ENCODE results near the gene ZDHHC7. TPM values are rescaled to one million over a fixed set of nuclear protein-coding genes. Genes with fewer than 3 reads are reported as not detected.

ZDHHC7 gene
- total and polyA plus RNA-seq, 9 of the 15 experiments (the other 6 are each of a cell fraction or from before 2014, with no cell fraction given) = 1.7 to 49.7 (median 37.4) TPM

DNA sequence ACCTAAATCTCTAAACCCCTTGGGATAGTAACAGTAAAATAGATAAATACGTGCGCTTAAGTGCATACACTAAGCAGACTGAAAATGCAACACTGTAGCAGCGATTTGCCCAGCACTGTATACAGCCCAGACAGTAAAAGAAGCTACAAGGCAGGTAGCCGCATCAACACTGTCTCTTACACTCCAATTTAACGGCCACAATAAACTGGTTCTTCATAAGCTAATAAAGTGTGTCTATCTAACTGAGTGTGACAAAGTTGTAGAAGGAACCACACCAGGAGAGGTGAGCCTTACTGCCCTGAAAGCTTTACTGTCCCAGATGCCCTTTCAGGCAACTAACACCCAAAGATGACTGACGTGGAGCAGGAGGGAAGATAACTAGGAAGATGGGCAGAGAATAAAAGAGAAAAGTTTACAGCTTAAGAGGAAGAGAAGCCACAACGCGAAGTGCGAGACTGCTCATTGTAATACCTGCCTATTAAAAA is 847 bp downstream of the ZDHHC7 start (continued):
- TF ChIP-seq PBX2 (CRISPR knock-in tag; IDR thresholded peaks at IDR 0.05; ENCODE audit: low read depth) (no peak), PBX2 (tag; conservative IDR thresholded peaks at IDR 0.05; ENCODE audit: low read depth) (0 out of 2 replicates have a peak, but pooled peaks have one; percentile 17), CEBPG (CRISPR knock-in tag; IDR thresholded peaks at IDR 0.05) (no peak), CEBPG (tag; conservative IDR thresholded peaks at IDR 0.05 in 1 of 2, IDR thresholded peaks at IDR 0.05 in 1 of 2) (no peak)
- TF ChIP-seq, protein P1, sequence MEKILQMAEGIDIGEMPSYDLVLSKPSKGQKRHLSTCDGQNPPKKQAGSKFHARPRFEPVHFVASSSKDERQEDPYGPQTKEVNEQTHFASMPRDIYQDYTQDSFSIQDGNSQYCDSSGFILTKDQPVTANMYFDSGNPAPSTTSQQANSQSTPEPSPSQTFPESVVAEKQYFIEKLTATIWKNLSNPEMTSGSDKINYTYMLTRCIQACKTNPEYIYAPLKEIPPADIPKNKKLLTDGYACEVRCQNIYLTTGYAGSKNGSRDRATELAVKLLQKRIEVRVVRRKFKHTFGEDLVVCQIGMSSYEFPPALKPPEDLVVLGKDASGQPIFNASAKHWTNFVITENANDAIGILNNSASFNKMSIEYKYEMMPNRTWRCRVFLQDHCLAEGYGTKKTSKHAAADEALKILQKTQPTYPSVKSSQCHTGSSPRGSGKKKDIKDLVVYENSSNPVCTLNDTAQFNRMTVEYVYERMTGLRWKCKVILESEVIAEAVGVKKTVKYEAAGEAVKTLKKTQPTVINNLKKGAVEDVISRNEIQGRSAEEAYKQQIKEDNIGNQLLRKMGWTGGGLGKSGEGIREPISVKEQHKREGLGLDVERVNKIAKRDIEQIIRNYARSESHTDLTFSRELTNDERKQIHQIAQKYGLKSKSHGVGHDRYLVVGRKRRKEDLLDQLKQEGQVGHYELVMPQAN (IDR thresholded peaks at IDR 0.05; ENCODE audit: borderline replicate concordance) = no peak

DNA sequence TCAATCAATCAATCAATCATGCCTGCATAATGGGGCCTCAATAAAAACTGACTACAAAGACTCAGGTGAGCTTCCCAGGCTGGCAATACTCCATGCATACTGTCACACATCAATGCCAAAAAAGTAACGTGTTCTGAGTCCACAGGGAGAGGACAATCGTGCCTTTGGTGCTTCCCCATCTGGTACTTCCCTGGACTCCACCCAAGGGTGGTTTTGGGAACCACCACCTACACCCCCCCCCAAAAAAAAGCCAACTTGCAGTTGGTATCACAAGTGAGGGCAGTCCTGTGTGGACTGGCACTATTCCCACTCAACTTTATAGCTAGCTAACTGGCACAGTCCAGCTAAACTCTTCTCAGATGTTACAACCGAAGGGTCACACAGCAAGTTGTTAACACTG is 3.1 kb downstream of the ZDHHC7 start:
- no peaks in the 10 kb centered on the region for H3K9me3 ChIP-seq (replicated peaks; ENCODE audit: control insufficient read depth, insufficient read depth, low read depth, low read length)
- no peak overlapping the region for H3K9ac ChIP-seq (ENCODE audit: insufficient read depth in 1 of 2, low read depth in 2 of 2, low read length in 2 of 2)
- H2AFZ ChIP-seq (ENCODE audit: low read depth, low read length) = no peak overlapping the region
- H3K27me3 ChIP-seq (ENCODE audit: control insufficient read depth in 2 of 2, insufficient read depth in 2 of 2, low read length in 2 of 2) = no peaks in the 10 kb centered on the region
- no peak for DNase-seq (ENCODE audit: extremely low read depth in 1 of 4, low spot score in 3 of 4)
- H3K4me2 ChIP-seq (ENCODE audit: insufficient read depth, low read length) = no peak overlapping the region
- peaks cover 40% of the 10 kb centered on the region; the same call in 2 of the 3 replicates for H3K36me3 ChIP-seq (ENCODE audit: control insufficient read depth, insufficient read depth, low read length)
- TF ChIP-seq TOE1 (IDR thresholded peaks at IDR 0.05; ENCODE audit: borderline replicate concordance) (no peak), TOE1 (CRISPR knock-in tag; IDR thresholded peaks at IDR 0.05; ENCODE audit: borderline replicate concordance, low read depth) (no peak), ZBTB8A (IDR thresholded peaks at IDR 0.05; ENCODE audit: partially characterized antibody) (no peak), SIX5 (IDR thresholded peaks at IDR 0.05; ENCODE audit: borderline replicate concordance in 1 of 2, insufficient read depth in 1 of 2, low read depth in 1 of 2, low read length in 2 of 2) (no peak), HLTF (IDR thresholded peaks at IDR 0.05) (no peak), MCM5 (IDR thresholded peaks at IDR 0.05; ENCODE audit: low read depth) (no peak)
- H3K79me2 ChIP-seq (ENCODE audit: control insufficient read depth, insufficient read depth, low read length) = peaks cover 83% of the 10 kb centered on the region
- peaks cover 12% of the 10 kb centered on the region for H3K9me1 ChIP-seq (ENCODE audit: control insufficient read depth, insufficient read depth, low read length)
- H4K20me1 ChIP-seq (replicated peaks; ENCODE audit: control insufficient read depth, insufficient read depth, low read length) = peaks cover 35% of the 10 kb centered on the region
- intact Hi-C loops (cut with micrococcal nuclease) = no loop called here
- no peak overlapping the region for H3K4me3 ChIP-seq
- in situ Hi-C loops (cut with MboI) = no loop called here
- CTCF ChIA-PET (ENCODE audit: low intra/inter-chr PET ratio) = no interaction called here
- no peak for FAIRE-seq
- ATAC-seq = no peak
- BruUV-seq (replicated peaks) = no TSS peak
- H3K4me1 ChIP-seq (replicated peaks in 1 of 2; ENCODE audit: control insufficient read depth in 2 of 2, insufficient read depth in 2 of 2, low read length in 2 of 2) = peaks cover 30 to 34% of the 10 kb centered on the region in 2 experiments
- H3K27ac ChIP-seq (ENCODE audit: extremely low read depth, low read depth, low read length) = no peak overlapping the region
- POLR2A ChIA-PET = interaction anchor here (0.7 to 1.0 kb wide), 2 partner anchors 14 to 19 kb away, joined by 3 read pairs; no protein-coding TSS in a partner anchor
- 72% methylated on average over 2 of the region's 3 CpGs for WGBS (ENCODE audit: insufficient coverage, low coverage, missing lambda C conversion rate)

Data from K562 (cell line).